HepG2 (cell line): ENCODE data around the gene SPAG4. TPM values are rescaled to one million over a fixed set of nuclear protein-coding genes. Genes with fewer than 3 reads are reported as not detected.

Source experiments
- ATF6 ChIP-seq: sonication (generic); formaldehyde crosslinking; conservative IDR thresholded peaks from 2 replicates; pipeline ENCODE4 v1.4.0; 2020; ENCODE audit warnings: missing genetic modification reagents
- ATM ChIP-seq: fragments of 450-650 bp; IDR thresholded peaks from 2 replicates; pipeline ENCODE4 v1.7.1; 2017; ENCODE audit warnings: mild to moderate bottlenecking, borderline replicate concordance
- DMAP1 ChIP-seq: IDR thresholded peaks from 2 replicates; pipeline ENCODE4 v1.6.1; 2016
- HNRNPLL ChIP-seq: fragments of 200-400 bp; formaldehyde crosslinking; IDR thresholded peaks from 2 replicates; pipeline ENCODE4 v1.6.1; 2017; ENCODE audit warnings: mild to moderate bottlenecking, low read depth, low read length; ENCODE audit not compliant: poor library complexity, severe bottlenecking
- IRF1 ChIP-seq: sonication (generic); formaldehyde crosslinking; IDR thresholded peaks from 2 replicates; pipeline ENCODE4 v1.4.0; 2020; ENCODE audit warnings: low read depth, mild to moderate bottlenecking, missing genetic modification reagents
- MBNL3 ChIP-seq: fragments of 250-450 bp; sonication (Bioruptor Pico); conservative IDR thresholded peaks from 2 replicates; pipeline ENCODE4 v1.8.0; 2022; ENCODE audit warnings: mild to moderate bottlenecking, inconsistent platforms
- PCBP2 ChIP-seq: fragments of 200-400 bp; formaldehyde crosslinking; optimal IDR thresholded peaks from 2 replicates; pipeline ENCODE3; 2018; ENCODE audit warnings: low read length, low read depth; ENCODE audit not compliant: poor library complexity, severe bottlenecking
- POLR2G ChIP-seq: fragments of 200-400 bp; formaldehyde crosslinking; IDR thresholded peaks from 2 replicates; pipeline ENCODE4 v1.6.1; 2018; ENCODE audit warnings: mild to moderate bottlenecking, low read depth, low read length, moderate library complexity
- PRDM10 ChIP-seq: sonication (generic); formaldehyde crosslinking; IDR thresholded peaks from 2 replicates; pipeline ENCODE4 v1.4.0; 2020; ENCODE audit warnings: low read depth, missing genetic modification reagents
- RARA ChIP-seq: IDR thresholded peaks from 2 replicates; pipeline ENCODE4 v1.6.1; 2016; ENCODE audit warnings: missing genetic modification reagents, missing compliant biosample characterization
- SRSF9 ChIP-seq: fragments of 200-400 bp; formaldehyde crosslinking; IDR thresholded peaks from 2 replicates; pipeline ENCODE4 v1.6.1; 2018; ENCODE audit warnings: borderline replicate concordance, mild to moderate bottlenecking, low read depth, low read length; ENCODE audit not compliant: insufficient read depth, poor library complexity, severe bottlenecking
- TERF1 ChIP-seq: sonication (generic); formaldehyde crosslinking; IDR thresholded peaks from 2 replicates; pipeline ENCODE4 v1.8.0; 2022; ENCODE audit warnings: mild to moderate bottlenecking, missing genetic modification reagents, moderate library complexity
- TGIF2 ChIP-seq: IDR thresholded peaks from 2 replicates; pipeline ENCODE4 v1.6.1; 2016; ENCODE audit warnings: control low read depth, missing compliant biosample characterization
- TMF1 ChIP-seq: sonication (generic); formaldehyde crosslinking; IDR thresholded peaks from 2 replicates; pipeline ENCODE4 v1.8.1; 2022; ENCODE audit warnings: low read depth, missing genetic modification reagents
- YEATS2 ChIP-seq: sonication (generic); formaldehyde crosslinking; IDR thresholded peaks from 2 replicates; pipeline ENCODE4 v1.4.0; 2020; ENCODE audit warnings: missing genetic modification reagents, borderline replicate concordance
- ZC3H4 ChIP-seq: sonication (generic); formaldehyde crosslinking; IDR thresholded peaks from 2 replicates; pipeline ENCODE4 v1.4.0; 2020; ENCODE audit warnings: missing genetic modification reagents, borderline replicate concordance
- ZNF275 ChIP-seq: sonication (generic); formaldehyde crosslinking; IDR thresholded peaks from 2 replicates; pipeline ENCODE4 v1.8.0; 2022; ENCODE audit warnings: missing genetic modification reagents, mild to moderate bottlenecking, inconsistent platforms, borderline replicate concordance
- polyA plus RNA-seq, 8 experiments: library from polyadenylated mRNA; depleted of rRNA in 3 of 8; stranded (reverse) in 7 of 8; unstranded in 1 of 8; fragments of >200 nt; fragmentation: Illumina TruSeq in 4 of 8; extraction: Trizol in 4 of 8; gene quantifications; 2 replicates each; pipeline versions ENCODE4 v1.2.1 to v1.2.3, GENCODE V29; 2011 to 2016; ENCODE audit warnings: low read depth in 4 of 8, missing spikeins in 1 of 8, mixed read lengths in 1 of 8; ENCODE audit not compliant: insufficient read depth in 1 of 8
- total RNA-seq, 5 experiments: library from RNA; depleted of rRNA; stranded (reverse); fragments of >200 nt; fragmentation: Illumina TruSeq; extraction: Trizol; gene quantifications; 2 replicates each; pipeline ENCODE4 v1.2.3, GENCODE V29; 2016; ENCODE audit warnings: low read depth in 1 of 5

Gene SPAG4
- total and polyA plus RNA-seq, 2 of the 13 experiments (the other 11 are each of a cell fraction or from before 2014, with no cell fraction given): 5.8 to 137 TPM

- TF ChIP-seq TERF1 (0 out of 2 replicates have a peak, but pooled peaks have one; percentile 24), ZNF275 (CRISPR knock-in tag) (no peak), TMF1 (CRISPR knock-in tag) (no peak), HNRNPLL (peak; percentile 72), PCBP2 (no peak), SRSF9 (no peak), ATF6 (CRISPR knock-in tag) (no peak; the same call in 1 of the 2 replicates), TGIF2 (CRISPR knock-in tag) (no peak), DMAP1 (no peak; the same call in none of the 2 replicates), PRDM10 (CRISPR knock-in tag) (peak; percentile 82), MBNL3 (CRISPR knock-in tag) (no peak), ATM (no peak), ZC3H4 (CRISPR knock-in tag) (no peak; the same call in 1 of the 2 replicates), RARA (CRISPR knock-in tag) (peak; percentile 41; the same call in 1 of the 2 replicates), POLR2G (peak; percentile 87), IRF1 (CRISPR knock-in tag) (peak; percentile 91; the same call in 1 of the 2 replicates), YEATS2 (CRISPR knock-in tag) (peak; percentile 41)
Observed at GRCh38 chr20:35616465-35617396, 1.1 kb downstream of the SPAG4 start (continued).
